Gastroesophageal sphincter (tissue), 4 donors: ENCODE measurements around the gene MSANTD1. TPM values are rescaled to one million over a fixed set of nuclear protein-coding genes. Genes with fewer than 3 reads are reported as not detected.

ENCODE experiments used
- ATAC-seq: fragments of 150-250 bp; one replicate; pipeline ENCODE4 v1.9.1; 2016; ENCODE audit warnings: mild to moderate bottlenecking, moderate library complexity
- H3K27ac ChIP-seq, 4 donors: fragments of 200-600 bp; sonication (generic) in 3 of 4; 1 replicate in 3 of 4; 2 replicates in 1 of 4; pipeline ENCODE4 v1.5.1; 2016 to 2019
- H3K27me3 ChIP-seq: fragments of 200-600 bp; sonication (generic); one replicate; pipeline ENCODE4 v1.5.1; 2019
- H3K36me3 ChIP-seq, 2 donors: fragments of 200-600 bp; sonication (generic); one replicate each; pipeline ENCODE4 v1.5.1; 2019; ENCODE audit warnings: control low read depth in 1 of 2
- H3K4me1 ChIP-seq, 3 donors: fragments of 200-600 bp; sonication (generic); 1 replicate in 2 of 3; 2 replicates in 1 of 3; pipeline ENCODE4 v1.5.1; 2016 to 2019; ENCODE audit warnings: control low read depth in 2 of 3
- H3K4me3 ChIP-seq, 2 donors: fragments of 200-600 bp; sonication (generic); one replicate each; pipeline ENCODE4 v1.5.1; 2019; ENCODE audit warnings: mild to moderate bottlenecking in 1 of 2, moderate library complexity in 1 of 2
- H3K9me3 ChIP-seq, 3 donors: fragments of 200-600 bp; sonication (generic); one replicate each; pipeline ENCODE4 v1.5.1; 2017 to 2019; ENCODE audit warnings: control low read depth in 2 of 3
- EP300 ChIP-seq: sonication (generic); formaldehyde crosslinking; IDR thresholded peaks from one replicate; pipeline ENCODE4 v1.6.1; 2017; ENCODE audit warnings: antibody characterized with exemption, mild to moderate bottlenecking
- POLR2A ChIP-seq, 2 donors: fragments of 450-650 bp; IDR thresholded peaks; one replicate each; pipeline ENCODE4 v1.6.1; 2017; ENCODE audit warnings: antibody characterized with exemption in 2 of 2, mild to moderate bottlenecking in 2 of 2, moderate library complexity in 1 of 2
- POLR2AphosphoS5 ChIP-seq: sonication (generic); formaldehyde crosslinking; IDR thresholded peaks from one replicate; pipeline ENCODE4 v1.6.1; 2017; ENCODE audit warnings: antibody characterized with exemption
- WGBS, 2 donors: methylation state at CpG; one replicate each; pipeline ENCODE4 v1.1.5; 2018; ENCODE audit warnings: low coverage in 1 of 2; 5-methylcytosine and 5-hydroxymethylcytosine counted together
- total RNA-seq, 4 donors: library from RNA; depleted of rRNA; stranded (reverse); fragments of >200 nt; gene quantifications; one replicate each; pipeline ENCODE4 v1.1.0, GENCODE V29; 2016
- TF ChIP-seq, protein P1 (sequence below), 4 experiments: fragments of 200-600 bp in 2 of 4; fragments of 450-650 bp in 2 of 4; sonication (generic) in 1 of 4; IDR thresholded peaks; one replicate each; pipeline ENCODE4 v1.5.1; 2017 to 2019; ENCODE audit warnings: antibody characterized with exemption in 4 of 4, mild to moderate bottlenecking in 2 of 4, moderate library complexity in 2 of 4

MSANTD1 gene
- total RNA-seq, 4 donors from 2014 or later, result 0.78 to 6.9 (median 1.5) TPM; not detected in 1

DNA sequence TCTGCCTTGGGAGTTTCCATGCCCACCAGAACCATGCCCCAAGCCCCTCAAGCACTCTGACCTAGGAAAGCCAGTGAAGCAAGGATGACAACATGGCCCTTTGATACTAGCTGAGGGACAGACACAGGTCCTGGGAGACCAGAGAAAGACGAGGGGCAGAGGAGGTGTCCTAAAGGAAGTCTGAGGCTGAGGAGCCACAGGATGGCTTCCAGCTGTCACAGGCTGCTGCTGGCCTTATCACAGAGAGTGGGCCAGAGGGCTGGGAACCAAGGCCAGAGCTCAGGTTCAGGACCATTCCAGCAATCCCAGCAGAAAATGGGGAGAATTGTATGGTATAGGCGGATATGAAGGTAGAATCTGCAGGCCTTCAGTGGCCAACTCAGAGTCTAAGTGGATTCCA, 31.7 kb upstream of the MSANTD1 start:
- TF ChIP-seq POLR2AphosphoS5 (no peak), POLR2A (IDR thresholded peaks at IDR 0.05) (no peak), EP300 (no peak)
- TF ChIP-seq, protein P1, sequence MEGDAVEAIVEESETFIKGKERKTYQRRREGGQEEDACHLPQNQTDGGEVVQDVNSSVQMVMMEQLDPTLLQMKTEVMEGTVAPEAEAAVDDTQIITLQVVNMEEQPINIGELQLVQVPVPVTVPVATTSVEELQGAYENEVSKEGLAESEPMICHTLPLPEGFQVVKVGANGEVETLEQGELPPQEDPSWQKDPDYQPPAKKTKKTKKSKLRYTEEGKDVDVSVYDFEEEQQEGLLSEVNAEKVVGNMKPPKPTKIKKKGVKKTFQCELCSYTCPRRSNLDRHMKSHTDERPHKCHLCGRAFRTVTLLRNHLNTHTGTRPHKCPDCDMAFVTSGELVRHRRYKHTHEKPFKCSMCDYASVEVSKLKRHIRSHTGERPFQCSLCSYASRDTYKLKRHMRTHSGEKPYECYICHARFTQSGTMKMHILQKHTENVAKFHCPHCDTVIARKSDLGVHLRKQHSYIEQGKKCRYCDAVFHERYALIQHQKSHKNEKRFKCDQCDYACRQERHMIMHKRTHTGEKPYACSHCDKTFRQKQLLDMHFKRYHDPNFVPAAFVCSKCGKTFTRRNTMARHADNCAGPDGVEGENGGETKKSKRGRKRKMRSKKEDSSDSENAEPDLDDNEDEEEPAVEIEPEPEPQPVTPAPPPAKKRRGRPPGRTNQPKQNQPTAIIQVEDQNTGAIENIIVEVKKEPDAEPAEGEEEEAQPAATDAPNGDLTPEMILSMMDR (IDR thresholded peaks at IDR 0.05), result no peak
- Histone ChIP-seq H3K27ac (no peak overlapping the region), H3K4me3 (no peak overlapping the region), H3K27me3 (no peaks in the 10 kb centered on the region), H3K36me3 (peaks cover 0 to 98% of the 10 kb centered on the region in 2 donors), H3K4me1 (no peaks in the 10 kb centered on the region), H3K9me3 (no peaks in the 10 kb centered on the region)
- 90% methylated on average over 2 of the region's 2 CpGs; no CpG with 5 or more reads in 1 of the 2 donors for WGBS, 2 donors
- ATAC-seq, result no peak

DNA sequence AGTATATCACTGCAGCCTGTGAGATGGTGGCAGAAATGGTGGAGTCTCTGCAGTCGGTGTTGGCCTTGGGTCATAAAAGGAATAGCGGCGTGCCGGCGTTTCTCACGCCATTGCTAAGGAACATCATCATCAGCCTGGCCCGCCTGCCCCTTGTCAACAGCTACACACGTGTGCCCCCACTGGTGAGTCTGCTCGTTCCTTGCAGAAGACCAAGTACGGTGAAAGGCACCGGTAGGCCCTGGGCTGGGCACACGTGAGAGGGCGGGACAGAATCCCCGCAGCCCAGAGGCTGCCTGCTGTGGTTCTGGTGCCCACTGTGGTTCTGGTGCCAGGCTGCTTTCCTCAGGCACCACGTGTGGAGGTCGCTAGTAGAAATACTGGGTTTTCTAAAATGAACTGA, 31.2 kb upstream of the MSANTD1 start:
- TF ChIP-seq POLR2AphosphoS5, result no peak
- TF ChIP-seq EP300, result no peak
- TF ChIP-seq POLR2A (IDR thresholded peaks at IDR 0.05), result no peak
- TF ChIP-seq, protein P1 (IDR thresholded peaks at IDR 0.05), result no peak
- Histone ChIP-seq H3K36me3 (peaks cover 0 to 98% of the 10 kb centered on the region in 2 donors), H3K4me3 (no peak overlapping the region), H3K9me3 (no peaks in the 10 kb centered on the region), H3K4me1 (no peaks in the 10 kb centered on the region), H3K27me3 (no peaks in the 10 kb centered on the region), H3K27ac (no peak overlapping the region)
- ATAC-seq, result no peak
- 90 to 93% methylated on average over 2 to 3 of the region's 16 CpGs for WGBS, 2 donors

DNA sequence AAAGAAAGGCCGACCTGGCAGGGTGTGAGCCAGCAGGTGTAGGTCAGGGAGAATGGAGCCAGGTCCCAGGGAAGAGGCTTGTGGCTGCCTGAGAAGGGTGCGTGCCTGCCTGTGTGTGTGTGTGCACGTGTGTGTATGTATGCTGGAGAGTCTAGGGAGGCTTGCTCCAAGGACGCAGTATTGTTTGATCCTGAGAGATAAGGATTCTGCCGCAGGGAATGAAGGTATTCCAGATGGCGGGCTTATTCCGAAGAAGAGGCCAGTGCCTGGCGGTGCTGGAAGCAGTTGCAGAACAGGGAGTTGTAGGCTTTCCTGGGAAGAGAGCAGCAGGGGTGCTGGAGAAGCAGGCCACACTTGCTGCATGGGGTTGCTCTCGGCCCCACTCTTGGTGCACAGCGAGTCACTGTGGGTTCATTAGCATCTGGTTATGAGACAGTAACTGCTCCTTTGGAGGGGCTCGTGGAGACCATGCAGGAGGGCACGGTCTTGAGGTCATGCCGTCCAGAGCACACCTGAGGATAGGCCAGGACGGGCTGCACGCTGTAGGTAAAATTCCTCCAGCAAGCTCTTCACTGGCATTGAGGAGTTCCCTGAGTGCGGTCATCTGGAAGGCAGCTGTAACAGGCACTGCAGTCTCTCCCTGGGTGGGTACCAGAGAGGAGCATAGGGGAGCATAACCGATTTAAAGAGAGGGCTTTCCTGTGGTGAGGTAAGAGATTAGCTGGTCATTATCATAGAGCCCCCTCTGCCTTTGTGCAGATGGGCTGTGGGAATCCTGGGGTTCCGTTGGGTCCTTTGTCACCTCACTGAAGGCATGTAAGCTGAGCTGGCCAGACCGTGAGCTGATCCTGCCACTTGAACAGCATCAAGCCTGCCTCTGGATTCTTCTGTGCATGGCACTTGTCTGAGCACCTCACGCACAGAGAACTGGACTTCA, 29.9 kb upstream of the MSANTD1 start:
- Histone ChIP-seq H3K4me1 (no peaks in the 10 kb centered on the region), H3K9me3 (no peaks in the 10 kb centered on the region), H3K27ac (no peak overlapping the region), H3K27me3 (no peaks in the 10 kb centered on the region), H3K4me3 (no peak overlapping the region), H3K36me3 (peaks cover 0 to 98% of the 10 kb centered on the region in 2 donors)
- no peak for ATAC-seq
- no peak for TF ChIP-seq POLR2A (IDR thresholded peaks at IDR 0.05)
- TF ChIP-seq EP300, result no peak
- no peak for TF ChIP-seq POLR2AphosphoS5
- TF ChIP-seq, protein P1 (IDR thresholded peaks at IDR 0.05), result no peak
- WGBS, 2 donors, result 92 to 95% methylated on average over 4 to 18 of the region's 20 CpGs

DNA sequence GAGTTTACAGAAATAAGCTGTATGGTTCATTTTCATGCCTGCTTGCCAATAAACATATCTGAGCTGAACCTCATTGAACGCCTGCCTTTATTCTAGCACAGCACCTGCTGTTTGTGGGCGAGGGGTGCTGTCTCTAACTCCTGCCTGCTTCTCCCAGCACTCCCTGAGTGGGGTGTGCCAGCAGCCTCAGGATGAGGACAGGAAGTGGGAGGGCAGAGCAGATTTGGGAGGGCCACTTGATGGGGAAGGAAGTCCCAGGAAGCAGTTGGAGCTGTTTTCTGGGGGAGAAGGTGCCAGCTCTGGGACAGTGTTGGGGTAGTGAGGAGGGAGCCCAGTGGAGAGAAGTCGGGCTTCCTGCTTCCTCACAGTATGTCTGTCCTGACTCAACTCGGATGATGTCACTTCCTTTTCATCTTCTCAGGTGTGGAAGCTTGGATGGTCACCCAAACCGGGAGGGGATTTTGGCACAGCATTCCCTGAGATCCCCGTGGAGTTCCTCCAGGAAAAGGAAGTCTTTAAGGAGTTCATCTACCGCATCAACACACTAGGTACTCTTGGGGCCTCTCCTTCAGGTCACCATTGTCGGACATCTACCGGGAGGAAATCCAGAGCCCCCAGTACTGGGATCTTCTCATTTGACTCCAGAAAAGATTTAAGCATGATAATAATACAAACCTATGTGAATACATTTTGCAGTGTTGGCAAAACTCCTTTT, 29.0 kb upstream of the MSANTD1 start:
- TF ChIP-seq EP300, result no peak
- TF ChIP-seq POLR2A (IDR thresholded peaks at IDR 0.05), result no peak
- TF ChIP-seq, protein P1 (IDR thresholded peaks at IDR 0.05), result no peak
- TF ChIP-seq POLR2AphosphoS5, result no peak
- H3K4me1 ChIP-seq, result no peaks in the 10 kb centered on the region
- 37 to 78% methylated on average over 3 to 5 of the region's 9 CpGs for WGBS, 2 donors
- no peak for ATAC-seq
- no peak overlapping the region for H3K27ac ChIP-seq
- H3K36me3 ChIP-seq, result peaks cover 0 to 98% of the 10 kb centered on the region in 2 donors
- no peaks in the 10 kb centered on the region for H3K27me3 ChIP-seq
- no peak overlapping the region for H3K4me3 ChIP-seq
- H3K9me3 ChIP-seq, result no peaks in the 10 kb centered on the region
